Measurements from ENCODE around the gene NDC80. TPM values are rescaled to one million over a fixed set of nuclear protein-coding genes. Genes with fewer than 3 reads are reported as not detected.
A peak's percentile ranks its signal among the peaks of the same experiment; 100 is the strongest.

NDC80 gene
- total and polyA plus RNA-seq, 9 of the 15 experiments (the other 6 are each of a cell fraction or from before 2014, with no cell fraction given) = 65.2 to 97.9 (median 83.3) TPM

DNA sequence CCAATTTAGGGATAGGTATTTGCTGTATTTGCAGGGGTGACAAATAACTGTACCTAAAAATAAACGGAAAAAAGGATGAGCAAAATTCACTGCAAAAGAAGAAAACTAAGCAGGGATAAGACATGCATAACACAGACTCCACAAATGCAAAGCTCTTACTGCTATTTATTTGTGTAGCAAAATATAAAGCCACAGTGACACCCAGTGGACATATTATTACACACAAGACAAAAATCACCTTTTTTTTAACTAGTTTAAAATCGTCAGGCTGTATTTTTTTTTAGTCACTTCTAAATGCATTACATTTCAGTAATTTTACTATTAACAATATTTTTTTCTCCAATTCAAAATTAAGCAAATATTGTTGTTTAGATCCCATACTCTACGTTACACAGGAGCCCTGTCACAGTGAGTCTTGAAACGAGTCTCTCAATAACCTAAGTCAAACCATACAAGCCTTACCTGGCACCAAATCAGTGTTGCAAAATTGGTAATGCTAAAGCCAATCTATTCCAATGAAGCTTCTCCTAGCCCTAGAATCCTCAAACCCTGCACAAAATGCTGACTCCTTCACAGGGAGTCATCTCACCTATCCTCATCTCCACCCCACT lies 23.8 kb upstream of the NDC80 start:
- Histone ChIP-seq H3K9me3 (replicated peaks; ENCODE audit: control insufficient read depth, insufficient read depth, low read depth, low read length) (no peaks in the 10 kb centered on the region), H3K4me2 (ENCODE audit: insufficient read depth, low read length) (no peak overlapping the region), H2AFZ (ENCODE audit: low read depth, low read length) (no peak overlapping the region), H3K9ac (ENCODE audit: insufficient read depth in 1 of 2, low read depth in 2 of 2, low read length in 2 of 2) (no peak overlapping the region), H3K36me3 (ENCODE audit: control insufficient read depth, insufficient read depth, low read length) (peaks cover 26% of the 10 kb centered on the region; the same call in 2 of the 3 replicates), H3K4me3 (no peak overlapping the region), H4K20me1 (replicated peaks; ENCODE audit: control insufficient read depth, insufficient read depth, low read length) (no peaks in the 10 kb centered on the region), H3K27ac (ENCODE audit: extremely low read depth, low read depth, low read length) (no peak overlapping the region), H3K79me2 (ENCODE audit: control insufficient read depth, insufficient read depth, low read length) (no peaks in the 10 kb centered on the region), H3K9me1 (ENCODE audit: control insufficient read depth, insufficient read depth, low read length) (no peaks in the 10 kb centered on the region), H3K4me1 (replicated peaks in 1 of 2; ENCODE audit: control insufficient read depth in 2 of 2, insufficient read depth in 2 of 2, low read length in 2 of 2) (no peaks in the 10 kb centered on the region), H3K27me3 (ENCODE audit: control insufficient read depth in 2 of 2, insufficient read depth in 2 of 2, low read length in 2 of 2) (no peaks in the 10 kb centered on the region)
- in situ Hi-C loops (cut with MboI) = loop anchor here (25.0 kb wide), 1 partner anchor 960 kb away; no protein-coding TSS in a partner anchor
- ATAC-seq (peak; percentile 84), FAIRE-seq (peak; percentile 84), DNase-seq (ENCODE audit: extremely low read depth in 1 of 4, low spot score in 3 of 4) (peak; percentile 33 to 69 (median 55))
- ChIA-PET CTCF (ENCODE audit: low intra/inter-chr PET ratio) (interaction anchor here (0.6 to 2.3 kb wide), 3 partner anchors 962 to 1810 kb away, joined by 5 to 12 read pairs (median 10); no protein-coding TSS in a partner anchor), POLR2A (interaction anchor here (0.6 to 0.7 kb wide), 2 partner anchors 10 to 514 kb away, joined by 3 read pairs; no protein-coding TSS in a partner anchor)
- intact Hi-C loops (cut with micrococcal nuclease) = loop anchor here (5.0 to 10.0 kb wide), 4 partner anchors 323 to 1680 kb away; no protein-coding TSS in a partner anchor
- no TSS peak for BruUV-seq (replicated peaks)
- WGBS (ENCODE audit: insufficient coverage, low coverage, missing lambda C conversion rate) = 32% methylated on average over 4 of the region's 4 CpGs
- TF ChIP-seq XRCC3 (IDR thresholded peaks at IDR 0.05) = no peak
- TF ChIP-seq, protein P1, sequence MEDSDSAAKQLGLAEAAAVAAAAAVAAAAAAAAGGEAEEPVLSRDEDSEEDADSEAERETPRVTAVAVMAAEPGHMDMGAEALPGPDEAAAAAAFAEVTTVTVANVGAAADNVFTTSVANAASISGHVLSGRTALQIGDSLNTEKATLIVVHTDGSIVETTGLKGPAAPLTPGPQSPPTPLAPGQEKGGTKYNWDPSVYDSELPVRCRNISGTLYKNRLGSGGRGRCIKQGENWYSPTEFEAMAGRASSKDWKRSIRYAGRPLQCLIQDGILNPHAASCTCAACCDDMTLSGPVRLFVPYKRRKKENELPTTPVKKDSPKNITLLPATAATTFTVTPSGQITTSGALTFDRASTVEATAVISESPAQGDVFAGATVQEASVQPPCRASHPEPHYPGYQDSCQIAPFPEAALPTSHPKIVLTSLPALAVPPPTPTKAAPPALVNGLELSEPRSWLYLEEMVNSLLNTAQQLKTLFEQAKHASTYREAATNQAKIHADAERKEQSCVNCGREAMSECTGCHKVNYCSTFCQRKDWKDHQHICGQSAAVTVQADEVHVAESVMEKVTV (CRISPR knock-in tag; IDR thresholded peaks at IDR 0.05) = peak; percentile 81
- TF ChIP-seq, protein P2, sequence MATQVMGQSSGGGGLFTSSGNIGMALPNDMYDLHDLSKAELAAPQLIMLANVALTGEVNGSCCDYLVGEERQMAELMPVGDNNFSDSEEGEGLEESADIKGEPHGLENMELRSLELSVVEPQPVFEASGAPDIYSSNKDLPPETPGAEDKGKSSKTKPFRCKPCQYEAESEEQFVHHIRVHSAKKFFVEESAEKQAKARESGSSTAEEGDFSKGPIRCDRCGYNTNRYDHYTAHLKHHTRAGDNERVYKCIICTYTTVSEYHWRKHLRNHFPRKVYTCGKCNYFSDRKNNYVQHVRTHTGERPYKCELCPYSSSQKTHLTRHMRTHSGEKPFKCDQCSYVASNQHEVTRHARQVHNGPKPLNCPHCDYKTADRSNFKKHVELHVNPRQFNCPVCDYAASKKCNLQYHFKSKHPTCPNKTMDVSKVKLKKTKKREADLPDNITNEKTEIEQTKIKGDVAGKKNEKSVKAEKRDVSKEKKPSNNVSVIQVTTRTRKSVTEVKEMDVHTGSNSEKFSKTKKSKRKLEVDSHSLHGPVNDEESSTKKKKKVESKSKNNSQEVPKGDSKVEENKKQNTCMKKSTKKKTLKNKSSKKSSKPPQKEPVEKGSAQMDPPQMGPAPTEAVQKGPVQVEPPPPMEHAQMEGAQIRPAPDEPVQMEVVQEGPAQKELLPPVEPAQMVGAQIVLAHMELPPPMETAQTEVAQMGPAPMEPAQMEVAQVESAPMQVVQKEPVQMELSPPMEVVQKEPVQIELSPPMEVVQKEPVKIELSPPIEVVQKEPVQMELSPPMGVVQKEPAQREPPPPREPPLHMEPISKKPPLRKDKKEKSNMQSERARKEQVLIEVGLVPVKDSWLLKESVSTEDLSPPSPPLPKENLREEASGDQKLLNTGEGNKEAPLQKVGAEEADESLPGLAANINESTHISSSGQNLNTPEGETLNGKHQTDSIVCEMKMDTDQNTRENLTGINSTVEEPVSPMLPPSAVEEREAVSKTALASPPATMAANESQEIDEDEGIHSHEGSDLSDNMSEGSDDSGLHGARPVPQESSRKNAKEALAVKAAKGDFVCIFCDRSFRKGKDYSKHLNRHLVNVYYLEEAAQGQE (IDR thresholded peaks at IDR 0.05; ENCODE audit: borderline replicate concordance) = peak; percentile 54; the same call in 1 of the 2 replicates
- TF ChIP-seq, protein P2 (CRISPR knock-in tag; IDR thresholded peaks at IDR 0.05; ENCODE audit: low read depth) = no peak
- TF ChIP-seq RAD21 (CRISPR knock-in tag; conservative IDR thresholded peaks at IDR 0.05 in 1 of 2, IDR thresholded peaks at IDR 0.05 in 1 of 2) = peak; percentile 83 to 84
- TF ChIP-seq, protein P3, sequence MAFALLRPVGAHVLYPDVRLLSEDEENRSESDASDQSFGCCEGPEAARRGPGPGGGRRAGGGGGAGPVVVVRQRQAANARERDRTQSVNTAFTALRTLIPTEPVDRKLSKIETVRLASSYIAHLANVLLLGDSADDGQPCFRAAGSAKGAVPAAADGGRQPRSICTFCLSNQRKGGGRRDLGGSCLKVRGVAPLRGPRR (CRISPR knock-in tag; IDR thresholded peaks at IDR 0.05) = no peak

Measured in K562 (cell line).